Uterus (tissue), 4 donors: ENCODE measurements around the gene PARP14. TPM values are rescaled to one million over a fixed set of nuclear protein-coding genes. Genes with fewer than 3 reads are reported as not detected.
"Not testable (repeated sequence)": the region's sequence is repeated elsewhere in the genome, so short reads cannot be mapped to it uniquely, and the experiment has no call there.

ENCODE experiments used
- DNase-seq, 2 donors: peaks; one replicate each; pipeline ENCODE4 v3.0.0-alpha.2; 2019 to 2020
- H3K27ac ChIP-seq, 2 donors: fragments of 200-600 bp; sonication (generic); 1 replicate in 1 of 2; 2 replicates in 1 of 2; pipeline ENCODE4 v1.5.1; 2016 to 2018
- H3K27me3 ChIP-seq, 2 donors: fragments of 200-600 bp; sonication (generic); one replicate each; pipeline ENCODE4 v1.5.1; 2018 to 2019; ENCODE audit warnings: control low read depth in 1 of 2
- H3K36me3 ChIP-seq, 2 donors: fragments of 200-600 bp; sonication (generic); one replicate each; pipeline ENCODE4 v1.5.1; 2019; ENCODE audit warnings: control low read depth in 1 of 2
- H3K4me1 ChIP-seq, 2 donors: fragments of 200-600 bp; sonication (generic); one replicate each; pipeline ENCODE4 v1.5.1; 2018 to 2019; ENCODE audit warnings: control low read depth in 1 of 2
- H3K4me3 ChIP-seq, 2 donors: fragments of 200-600 bp; sonication (generic); 1 replicate in 1 of 2; 2 replicates in 1 of 2; pipeline ENCODE4 v1.5.1; 2018 to 2019; ENCODE audit warnings: mild to moderate bottlenecking in 1 of 2
- H3K9me3 ChIP-seq, 2 donors: fragments of 200-600 bp; sonication (generic); one replicate each; pipeline ENCODE4 v1.5.1; 2019; ENCODE audit warnings: control low read depth in 1 of 2
- POLR2A ChIP-seq, 2 donors: fragments of 450-650 bp; IDR thresholded peaks; one replicate each; pipeline ENCODE4 v1.6.1; 2016; ENCODE audit warnings: antibody characterized with exemption in 2 of 2, mild to moderate bottlenecking in 1 of 2, moderate library complexity in 1 of 2
- intact Hi-C: fragments of 100-400 bp; cut with DNase I; formaldehyde crosslinking; loops from one replicate; pipeline ENCODE4 v1.15.1; 2023; ENCODE audit warnings: low total_unique reads
- total RNA-seq, 4 donors: library from RNA; depleted of rRNA in 3 of 4; stranded (reverse); fragments of >200 nt in 3 of 4; gene quantifications; one replicate each; pipeline versions ENCODE4 v1.1.0 to v1.2.4, GENCODE V29; 2014 to 2023
- TF ChIP-seq, protein P1 (sequence below), 4 experiments: fragments of 200-600 bp in 2 of 4; fragments of 450-650 bp in 2 of 4; sonication (generic) in 2 of 4; IDR thresholded peaks; one replicate each; pipeline ENCODE4 v1.5.1; 2016 to 2019; ENCODE audit warnings: antibody characterized with exemption in 4 of 4, mild to moderate bottlenecking in 2 of 4, moderate library complexity in 1 of 4
- donor health status: DM: yes; HTN: yes; CAD: no.

Gene PARP14
- total RNA-seq, 4 donors from 2014 or later, result 32.0 to 62.2 (median 50.2) TPM

DNA sequence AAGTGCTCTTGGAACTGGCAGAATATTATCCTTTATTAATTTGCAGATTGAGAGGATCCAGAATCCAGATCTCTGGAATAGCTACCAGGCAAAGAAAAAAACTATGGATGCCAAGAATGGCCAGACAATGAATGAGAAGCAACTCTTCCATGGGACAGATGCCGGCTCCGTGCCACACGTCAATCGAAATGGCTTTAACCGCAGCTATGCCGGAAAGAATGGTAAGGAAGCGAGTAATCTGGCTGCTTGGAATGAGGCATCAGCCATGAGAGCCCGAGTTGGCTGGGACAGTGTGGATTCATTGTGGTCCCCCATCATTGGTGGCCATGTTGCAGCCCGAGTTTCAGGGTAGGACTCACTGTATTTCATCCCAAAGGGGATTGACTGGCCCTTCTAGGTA, 47.1 kb downstream of the PARP14 start:
- no peak for DNase-seq
- H3K4me3 ChIP-seq, result no peak overlapping the region
- intact Hi-C loops, result no loop called here
- no peaks in the 10 kb centered on the region for H3K36me3 ChIP-seq
- H3K4me1 ChIP-seq, result no peaks in the 10 kb centered on the region
- H3K9me3 ChIP-seq, result no peaks in the 10 kb centered on the region
- no peak overlapping the region for H3K27ac ChIP-seq
- H3K27me3 ChIP-seq, result no peaks in the 10 kb centered on the region
- TF ChIP-seq POLR2A (IDR thresholded peaks at IDR 0.05), result no peak
- TF ChIP-seq, protein P1, sequence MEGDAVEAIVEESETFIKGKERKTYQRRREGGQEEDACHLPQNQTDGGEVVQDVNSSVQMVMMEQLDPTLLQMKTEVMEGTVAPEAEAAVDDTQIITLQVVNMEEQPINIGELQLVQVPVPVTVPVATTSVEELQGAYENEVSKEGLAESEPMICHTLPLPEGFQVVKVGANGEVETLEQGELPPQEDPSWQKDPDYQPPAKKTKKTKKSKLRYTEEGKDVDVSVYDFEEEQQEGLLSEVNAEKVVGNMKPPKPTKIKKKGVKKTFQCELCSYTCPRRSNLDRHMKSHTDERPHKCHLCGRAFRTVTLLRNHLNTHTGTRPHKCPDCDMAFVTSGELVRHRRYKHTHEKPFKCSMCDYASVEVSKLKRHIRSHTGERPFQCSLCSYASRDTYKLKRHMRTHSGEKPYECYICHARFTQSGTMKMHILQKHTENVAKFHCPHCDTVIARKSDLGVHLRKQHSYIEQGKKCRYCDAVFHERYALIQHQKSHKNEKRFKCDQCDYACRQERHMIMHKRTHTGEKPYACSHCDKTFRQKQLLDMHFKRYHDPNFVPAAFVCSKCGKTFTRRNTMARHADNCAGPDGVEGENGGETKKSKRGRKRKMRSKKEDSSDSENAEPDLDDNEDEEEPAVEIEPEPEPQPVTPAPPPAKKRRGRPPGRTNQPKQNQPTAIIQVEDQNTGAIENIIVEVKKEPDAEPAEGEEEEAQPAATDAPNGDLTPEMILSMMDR (IDR thresholded peaks at IDR 0.05), result no peak

DNA sequence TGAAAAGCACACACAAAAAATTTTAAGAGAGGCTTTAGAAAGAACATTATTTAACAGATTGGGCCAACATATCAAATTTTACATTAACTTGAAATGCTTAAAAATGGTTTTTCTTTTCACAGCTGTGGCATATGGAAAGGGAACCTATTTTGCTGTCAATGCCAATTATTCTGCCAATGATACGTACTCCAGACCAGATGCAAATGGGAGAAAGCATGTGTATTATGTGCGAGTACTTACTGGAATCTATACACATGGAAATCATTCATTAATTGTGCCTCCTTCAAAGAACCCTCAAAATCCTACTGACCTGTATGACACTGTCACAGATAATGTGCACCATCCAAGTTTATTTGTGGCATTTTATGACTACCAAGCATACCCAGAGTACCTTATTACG, 47.5 kb downstream of the PARP14 start:
- Histone ChIP-seq H3K4me1 (no peaks in the 10 kb centered on the region), H3K36me3 (no peaks in the 10 kb centered on the region), H3K4me3 (no peak overlapping the region), H3K27me3 (no peaks in the 10 kb centered on the region), H3K9me3 (no peaks in the 10 kb centered on the region), H3K27ac (no peak overlapping the region)
- intact Hi-C loops, result no loop called here
- TF ChIP-seq, protein P1 (IDR thresholded peaks at IDR 0.05), result no peak
- no peak for TF ChIP-seq POLR2A (IDR thresholded peaks at IDR 0.05)
- DNase-seq, result no peak

DNA sequence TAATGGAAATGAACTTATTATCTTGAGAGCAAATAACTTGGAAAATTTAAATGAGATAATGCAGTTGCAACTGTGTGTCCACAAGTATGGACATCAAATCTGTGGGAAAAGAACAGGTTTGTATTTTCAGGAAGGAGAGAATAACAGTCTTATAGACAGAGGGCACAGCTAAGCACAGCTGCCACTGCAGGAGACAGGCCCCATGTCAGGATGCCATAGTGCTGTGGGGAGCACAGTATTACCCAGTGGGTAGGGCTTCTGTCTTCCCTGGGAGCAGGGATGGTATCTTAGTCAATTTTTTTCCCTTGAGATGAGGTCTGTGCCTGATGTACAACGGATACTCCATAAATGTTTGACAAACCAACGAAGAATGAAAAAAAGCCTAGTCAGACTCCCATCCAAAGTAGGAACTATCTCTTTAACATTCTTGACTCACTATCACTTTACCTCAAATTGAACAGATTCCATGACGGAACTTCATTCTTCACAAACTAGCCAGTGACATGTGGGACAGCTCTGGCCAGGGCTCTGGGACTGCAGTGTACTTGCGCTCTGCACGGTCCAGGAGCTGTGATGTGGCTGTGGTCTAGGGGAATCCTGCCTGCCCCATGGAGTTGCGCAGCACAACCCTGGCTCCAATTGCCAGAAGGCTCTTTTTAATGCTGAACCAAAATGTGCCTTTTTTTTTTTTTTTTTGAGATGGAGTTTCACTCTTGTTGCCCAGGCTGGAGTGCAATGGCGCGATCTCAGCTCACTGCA, 48.3 kb downstream of the PARP14 start:
- no peak overlapping the region for H3K4me3 ChIP-seq
- no peaks in the 10 kb centered on the region for H3K27me3 ChIP-seq
- DNase-seq, result no peak
- intact Hi-C loops, result no loop called here
- TF ChIP-seq POLR2A (IDR thresholded peaks at IDR 0.05), result no peak
- TF ChIP-seq, protein P1 (IDR thresholded peaks at IDR 0.05), result no peak
- H3K27ac ChIP-seq, result no peak overlapping the region
- H3K9me3 ChIP-seq, result no peaks in the 10 kb centered on the region
- no peaks in the 10 kb centered on the region for H3K36me3 ChIP-seq
- H3K4me1 ChIP-seq, result no peaks in the 10 kb centered on the region

DNA sequence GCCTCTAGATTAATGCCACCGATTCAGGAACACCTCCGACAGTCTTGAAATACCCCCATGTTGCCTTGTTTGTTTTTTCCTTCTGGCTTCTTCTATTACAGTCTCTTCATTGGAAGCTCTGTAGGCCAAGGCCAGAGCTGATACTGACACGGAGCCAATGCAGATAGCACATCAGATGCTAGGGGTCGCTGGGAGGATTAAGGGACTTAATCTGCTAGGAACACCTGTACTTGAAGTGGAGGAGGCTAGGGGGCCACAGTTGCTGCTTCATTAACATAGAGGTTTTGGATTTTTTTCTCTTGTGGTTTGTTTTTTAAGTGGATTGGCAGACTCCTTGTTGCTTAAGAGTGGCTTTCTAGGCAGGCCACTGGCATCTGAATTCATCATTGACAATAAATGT, 49.6 kb downstream of the PARP14 start:
- no peaks in the 10 kb centered on the region for H3K27me3 ChIP-seq
- H3K4me3 ChIP-seq, result no peak overlapping the region
- no peaks in the 10 kb centered on the region for H3K4me1 ChIP-seq
- intact Hi-C loops, result no loop called here
- no peaks in the 10 kb centered on the region for H3K36me3 ChIP-seq
- no peak for TF ChIP-seq POLR2A (IDR thresholded peaks at IDR 0.05)
- H3K27ac ChIP-seq, result no peak overlapping the region
- H3K9me3 ChIP-seq, result no peaks in the 10 kb centered on the region
- no peak for DNase-seq

DNA sequence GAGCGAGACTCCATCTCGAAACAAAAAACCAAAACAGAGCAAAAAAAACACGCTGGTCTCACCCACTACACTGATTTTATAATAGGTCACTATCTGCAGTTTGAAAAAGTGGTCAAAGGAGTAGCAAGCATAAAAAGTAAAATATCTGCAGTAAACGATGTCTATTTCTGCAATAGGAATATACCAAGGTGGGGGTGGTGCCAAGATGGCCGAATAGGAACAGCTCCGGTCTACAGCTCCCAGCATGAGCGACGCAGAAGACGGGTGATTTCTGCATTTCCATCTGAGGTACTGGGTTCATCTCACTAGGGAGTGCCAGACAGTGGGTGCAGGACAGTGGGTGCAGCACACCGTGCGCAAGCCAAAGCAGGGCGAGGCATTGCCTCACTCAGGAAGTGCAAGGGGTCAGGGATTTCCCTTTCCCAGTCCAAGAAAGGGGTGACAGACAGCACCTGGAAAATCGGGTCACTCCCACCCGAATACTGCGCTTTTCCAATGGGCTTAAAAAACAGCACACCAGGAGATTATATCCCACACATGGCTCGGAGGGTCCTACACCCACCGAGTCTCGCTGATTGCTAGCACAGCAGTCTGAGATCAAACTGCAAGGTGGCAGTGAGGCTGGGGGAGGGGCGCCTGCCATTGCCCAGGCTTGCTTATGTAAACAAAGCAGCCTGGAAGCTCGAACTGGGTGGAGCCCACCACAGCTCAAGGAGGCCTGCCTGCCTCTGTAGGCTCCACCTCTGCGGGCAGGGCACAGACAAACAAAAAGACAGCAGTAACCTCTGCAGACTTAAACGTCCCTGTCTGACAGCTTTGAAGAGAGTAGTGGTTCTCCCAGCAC, 52.3 kb downstream of the PARP14 start:
- intact Hi-C loops, H3K4me1 ChIP-seq, DNase-seq, H3K4me3 ChIP-seq, H3K36me3 ChIP-seq, H3K9me3 ChIP-seq, H3K27ac ChIP-seq, H3K27me3 ChIP-seq: not testable (repeated sequence)

DNA sequence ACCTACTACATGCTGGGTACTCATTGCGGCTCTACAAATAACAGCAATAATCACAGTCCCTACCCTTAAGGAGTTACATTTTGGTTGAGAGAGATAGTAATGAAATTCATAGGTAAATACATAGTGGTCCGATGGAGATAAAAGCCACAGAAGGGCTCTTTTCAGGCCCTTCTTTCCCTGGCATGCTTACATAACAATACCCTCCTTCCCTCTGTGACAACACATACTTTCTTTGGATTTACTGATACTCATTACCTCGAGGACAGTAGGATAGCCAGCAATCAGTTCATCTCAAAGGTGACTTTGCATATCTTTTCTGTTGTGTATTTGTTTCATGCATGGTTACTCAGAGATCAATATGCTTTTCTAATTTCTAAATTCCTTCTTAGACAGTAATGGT, 58.5 kb downstream of the PARP14 start:
- no peaks in the 10 kb centered on the region for H3K36me3 ChIP-seq
- no peak for DNase-seq
- H3K9me3 ChIP-seq, result no peaks in the 10 kb centered on the region
- no peak overlapping the region for H3K27ac ChIP-seq
- TF ChIP-seq, protein P1 (IDR thresholded peaks at IDR 0.05), result no peak
- no peaks in the 10 kb centered on the region for H3K27me3 ChIP-seq
- no peaks in the 10 kb centered on the region for H3K4me1 ChIP-seq
- H3K4me3 ChIP-seq, result no peak overlapping the region
- intact Hi-C loops, result no loop called here
